ENCODE measurements around the gene ZNF397. TPM values are rescaled to one million over a fixed set of nuclear protein-coding genes. Genes with fewer than 3 reads are reported as not detected.

The ZNF397 gene
- total and polyA plus RNA-seq, 2 donors (not counting 3 experiments of a cell fraction or from before 2014, with no cell fraction given) = 1.5 to 5.5 TPM

DNA sequence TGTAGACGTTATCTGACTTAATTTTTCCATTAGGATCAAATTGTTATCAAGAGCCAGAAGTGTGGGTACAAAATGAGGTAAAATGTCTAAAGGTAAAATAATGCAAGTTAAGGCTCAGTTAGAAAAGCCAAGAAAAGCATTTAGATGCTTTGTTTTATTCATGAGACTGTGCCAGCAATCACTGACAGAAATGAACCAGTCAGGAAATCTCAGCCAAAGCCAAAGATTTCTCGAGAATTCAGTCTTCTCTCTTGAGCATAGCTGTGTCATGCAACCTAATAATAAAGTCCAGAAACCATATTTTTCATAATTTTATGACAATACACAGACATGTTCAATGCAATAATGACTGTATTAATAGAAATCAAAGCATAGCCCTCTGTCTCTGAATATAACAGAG is 43.5 kb upstream of the ZNF397 start:
- POLR2A ChIA-PET = no interaction called here

DNA sequence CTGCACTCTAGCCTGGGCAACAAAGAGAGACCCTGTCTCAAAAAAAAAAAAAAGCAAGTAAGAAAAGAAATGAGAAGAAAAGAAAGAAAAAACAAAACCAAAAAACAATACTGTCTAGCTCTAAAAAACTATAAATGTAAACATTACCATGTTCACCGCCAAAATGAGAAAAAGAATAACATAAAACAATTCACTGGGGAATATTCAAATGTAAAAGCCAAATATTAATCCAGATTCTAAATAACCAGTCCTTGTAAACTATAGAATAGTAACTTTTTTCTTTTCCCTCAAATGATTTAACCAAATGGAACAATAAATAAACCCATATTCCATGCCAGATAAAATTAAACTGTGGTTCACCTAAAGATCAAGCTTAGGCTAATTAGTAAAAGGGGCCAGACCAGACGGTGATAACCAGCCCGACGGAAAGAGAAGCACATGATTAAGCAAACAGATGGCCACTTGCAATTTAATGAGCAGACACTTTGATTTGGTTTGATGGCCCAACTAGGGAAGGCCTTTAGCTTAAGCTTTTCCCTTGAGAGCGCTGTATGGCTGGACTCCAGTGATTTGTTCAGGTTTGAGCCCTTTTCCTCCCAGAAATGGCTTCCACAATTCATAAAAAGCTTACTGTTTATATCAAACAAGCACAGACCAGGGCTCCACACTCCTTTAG is 39.4 kb upstream of the ZNF397 start:
- Histone ChIP-seq H3K27ac (ENCODE audit: insufficient read depth, low read depth, low read length) (no peak overlapping the region), H3K9me1 (replicated peaks; ENCODE audit: control insufficient read depth, extremely low read depth, insufficient read depth, low read length) (no peaks in the 10 kb centered on the region), H2AFZ (ENCODE audit: low read depth, low read length) (peak overlapping the region; percentile 34), H3K36me3 (ENCODE audit: control insufficient read depth in 2 of 2, extremely low read depth in 1 of 2, insufficient read depth in 2 of 2, low read length in 2 of 2) (no peaks in the 10 kb centered on the region), H3K79me2 (ENCODE audit: control insufficient read depth, insufficient read depth, low read length) (no peaks in the 10 kb centered on the region), H3K9me3 (replicated peaks; ENCODE audit: control insufficient read depth, insufficient read depth, low read length) (no peaks in the 10 kb centered on the region), H3K27me3 (ENCODE audit: control insufficient read depth in 2 of 2, insufficient read depth in 2 of 2, low read length in 2 of 2) (peaks cover 0 to 2% of the 10 kb centered on the region in 2 experiments), H3K4me1 (ENCODE audit: control insufficient read depth, extremely low read depth, insufficient read depth, low read length) (no peaks in the 10 kb centered on the region), H3K4me3 (replicated peaks in 1 of 3; ENCODE audit: insufficient read depth in 1 of 3, low read depth in 1 of 3, low read length in 3 of 3) (no peak overlapping the region), H4K20me1 (replicated peaks; ENCODE audit: control insufficient read depth, extremely low read depth, insufficient read depth, low read length) (no peaks in the 10 kb centered on the region), H3K9ac (replicated peaks; ENCODE audit: extremely low read depth, insufficient read depth, low read length) (no peak overlapping the region), H3K4me2 (ENCODE audit: insufficient read depth, low read length) (no peak overlapping the region)
- DNase-seq (ENCODE audit: low read depth, low spot score) (no peak), FAIRE-seq (no peak)
- CTCF ChIA-PET = interaction anchor here (0.8 to 1.5 kb wide), 3 partner anchors 9 to 29 kb away, joined by 3 to 4 read pairs (median 3); no protein-coding TSS in a partner anchor
- intact Hi-C loops (cut with micrococcal nuclease) = no loop called here
- TF ChIP-seq POLR2AphosphoS5 (IDR thresholded peaks at IDR 0.05; ENCODE audit: insufficient read depth, low read depth, low read length) = no peak
- no peak for TF ChIP-seq FOS (IDR thresholded peaks at IDR 0.05; ENCODE audit: borderline replicate concordance, insufficient read depth, low read length)
- TF ChIP-seq, protein P1, sequence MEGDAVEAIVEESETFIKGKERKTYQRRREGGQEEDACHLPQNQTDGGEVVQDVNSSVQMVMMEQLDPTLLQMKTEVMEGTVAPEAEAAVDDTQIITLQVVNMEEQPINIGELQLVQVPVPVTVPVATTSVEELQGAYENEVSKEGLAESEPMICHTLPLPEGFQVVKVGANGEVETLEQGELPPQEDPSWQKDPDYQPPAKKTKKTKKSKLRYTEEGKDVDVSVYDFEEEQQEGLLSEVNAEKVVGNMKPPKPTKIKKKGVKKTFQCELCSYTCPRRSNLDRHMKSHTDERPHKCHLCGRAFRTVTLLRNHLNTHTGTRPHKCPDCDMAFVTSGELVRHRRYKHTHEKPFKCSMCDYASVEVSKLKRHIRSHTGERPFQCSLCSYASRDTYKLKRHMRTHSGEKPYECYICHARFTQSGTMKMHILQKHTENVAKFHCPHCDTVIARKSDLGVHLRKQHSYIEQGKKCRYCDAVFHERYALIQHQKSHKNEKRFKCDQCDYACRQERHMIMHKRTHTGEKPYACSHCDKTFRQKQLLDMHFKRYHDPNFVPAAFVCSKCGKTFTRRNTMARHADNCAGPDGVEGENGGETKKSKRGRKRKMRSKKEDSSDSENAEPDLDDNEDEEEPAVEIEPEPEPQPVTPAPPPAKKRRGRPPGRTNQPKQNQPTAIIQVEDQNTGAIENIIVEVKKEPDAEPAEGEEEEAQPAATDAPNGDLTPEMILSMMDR (IDR thresholded peaks at IDR 0.05; ENCODE audit: extremely low read depth in 1 of 2, insufficient read depth in 1 of 2, low read depth in 1 of 2, low read length in 2 of 2) = no peak
- TF ChIP-seq JUN (IDR thresholded peaks at IDR 0.05; ENCODE audit: borderline replicate concordance, insufficient read depth, insufficient read length, low read depth) = no peak
- no peak for TF ChIP-seq MYC (IDR thresholded peaks at IDR 0.05; ENCODE audit: low read depth, low read length)
- no peak for TF ChIP-seq POLR2A (IDR thresholded peaks at IDR 0.05; ENCODE audit: low read depth, low read length)
- TF ChIP-seq, protein P2, sequence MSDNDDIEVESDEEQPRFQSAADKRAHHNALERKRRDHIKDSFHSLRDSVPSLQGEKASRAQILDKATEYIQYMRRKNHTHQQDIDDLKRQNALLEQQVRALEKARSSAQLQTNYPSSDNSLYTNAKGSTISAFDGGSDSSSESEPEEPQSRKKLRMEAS (IDR thresholded peaks at IDR 0.05; ENCODE audit: insufficient read depth, insufficient read length) = no peak
- TF ChIP-seq EZH2 (IDR thresholded peaks at IDR 0.05; ENCODE audit: borderline replicate concordance, low read depth, low read length, severe bottlenecking) = no peak
- no peak for TF ChIP-seq GATA2 (IDR thresholded peaks at IDR 0.05; ENCODE audit: insufficient read depth, insufficient read length, low read depth, low read length)
- BruUV-seq (replicated peaks) = no TSS peak
- dilution Hi-C loops (cut with MboI; ENCODE audit: extremely low pct_ligation_motif_present, low sequenced_read_pairs) = no loop called here
- POLR2A ChIA-PET = no interaction called here

More for the DNA sequence above, 43.5 kb upstream of the ZNF397 start:
- FAIRE-seq (no peak), DNase-seq (ENCODE audit: low read depth, low spot score) (no peak)
- Histone ChIP-seq H3K79me2 (ENCODE audit: control insufficient read depth, insufficient read depth, low read length) (no peaks in the 10 kb centered on the region), H3K4me1 (ENCODE audit: control insufficient read depth, extremely low read depth, insufficient read depth, low read length) (no peaks in the 10 kb centered on the region), H3K4me2 (ENCODE audit: insufficient read depth, low read length) (no peak overlapping the region), H3K27me3 (ENCODE audit: control insufficient read depth in 2 of 2, insufficient read depth in 2 of 2, low read length in 2 of 2) (no peaks in the 10 kb centered on the region), H3K9me1 (replicated peaks; ENCODE audit: control insufficient read depth, extremely low read depth, insufficient read depth, low read length) (no peaks in the 10 kb centered on the region), H2AFZ (ENCODE audit: low read depth, low read length) (no peak overlapping the region), H3K9ac (replicated peaks; ENCODE audit: extremely low read depth, insufficient read depth, low read length) (no peak overlapping the region), H3K4me3 (replicated peaks in 1 of 3; ENCODE audit: insufficient read depth in 1 of 3, low read depth in 1 of 3, low read length in 3 of 3) (no peak overlapping the region), H3K9me3 (replicated peaks; ENCODE audit: control insufficient read depth, insufficient read depth, low read length) (no peaks in the 10 kb centered on the region), H3K27ac (ENCODE audit: insufficient read depth, low read depth, low read length) (no peak overlapping the region), H3K36me3 (ENCODE audit: control insufficient read depth in 2 of 2, extremely low read depth in 1 of 2, insufficient read depth in 2 of 2, low read length in 2 of 2) (no peaks in the 10 kb centered on the region), H4K20me1 (replicated peaks; ENCODE audit: control insufficient read depth, extremely low read depth, insufficient read depth, low read length) (no peaks in the 10 kb centered on the region)
- TF ChIP-seq JUN (IDR thresholded peaks at IDR 0.05; ENCODE audit: borderline replicate concordance, insufficient read depth, insufficient read length, low read depth) = no peak
- dilution Hi-C loops (cut with MboI; ENCODE audit: extremely low pct_ligation_motif_present, low sequenced_read_pairs) = no loop called here
- CTCF ChIA-PET = interaction anchor here (1.6 kb wide), 1 partner anchor 11 kb away, joined by 3 read pairs; no protein-coding TSS in a partner anchor
- BruUV-seq (replicated peaks) = no TSS peak
- intact Hi-C loops (cut with micrococcal nuclease) = loop anchor here (2.0 kb wide), 1 partner anchor 18 kb away; no protein-coding TSS in a partner anchor

All from endothelial cell of umbilical vein (primary cell).